Measurements from ENCODE around the gene RPS24. TPM values are rescaled to one million over a fixed set of nuclear protein-coding genes. Genes with fewer than 3 reads are reported as not detected.

RPS24 gene
- total and polyA plus RNA-seq, 3 experiments from 2014 or later: 996 to 1,994 (median 1,808) TPM

DNA sequence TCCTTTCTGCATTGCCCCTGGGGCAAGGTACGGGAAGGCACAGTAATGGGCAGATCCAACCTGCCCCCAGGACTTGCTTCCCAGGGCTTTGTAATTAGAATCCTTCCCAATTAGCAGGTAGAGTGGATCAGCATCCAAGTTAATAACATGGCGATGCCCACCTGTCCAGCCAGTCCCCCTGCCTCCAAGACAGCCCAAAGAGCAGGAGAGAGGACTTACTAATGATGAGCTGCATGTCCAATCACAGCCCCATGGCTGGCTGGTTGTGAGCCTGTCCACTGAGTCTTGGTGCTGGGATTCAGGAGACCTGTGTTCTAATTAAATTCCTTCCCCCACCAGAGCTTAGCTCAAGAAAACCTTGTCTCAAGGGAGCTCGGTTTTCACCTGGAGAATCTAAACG lies 49.0 kb downstream of the RPS24 start:
- H3K27me3 Mint-ChIP-seq: peaks cover 19 to 38% of the 10 kb centered on the region in 2 donors
- no peaks in the 10 kb centered on the region for H3K27me3 ChIP-seq (ENCODE audit: insufficient read depth, low read length, poor library complexity, severe bottlenecking)
- H3K27ac ChIP-seq (ENCODE audit: low read depth, low read length): no peak overlapping the region
- H3K4me3 Mint-ChIP-seq: no peak overlapping the region
- CTCF ChIA-PET: no interaction called here
- no peak overlapping the region for H3K4me3 ChIP-seq (ENCODE audit: low read length)
- H3K36me3 ChIP-seq (ENCODE audit: insufficient read depth, low read length): no peaks in the 10 kb centered on the region
- no peaks in the 10 kb centered on the region for H3K4me1 Mint-ChIP-seq
- no peak for DNase-seq
- H3K4me1 ChIP-seq (ENCODE audit: insufficient read depth, low read length): no peaks in the 10 kb centered on the region
- POLR2A ChIA-PET: no interaction called here
- H3K9me3 Mint-ChIP-seq: peaks cover 0 to 2% (median 0%) of the 10 kb centered on the region in 5 donors
- H3K36me3 Mint-ChIP-seq: peaks cover 0 to 2% (median 0%) of the 10 kb centered on the region in 3 donors
- no peak overlapping the region for H3K27ac Mint-ChIP-seq
- H3K9me3 ChIP-seq (ENCODE audit: low read length): no peaks in the 10 kb centered on the region

Other genes with a start within 250 kb of the RPS24 start
- gene DLG5, start 107.1 kb upstream of the RPS24 start, total RNA-seq: 1 to 10 TPM; 1.7 to 2.1 TPM
- 1.1 TPM for gene DLG5, start 107.1 kb upstream of the RPS24 start, polyA plus RNA-seq
- gene POLR3A, start 4.3 kb upstream of the RPS24 start, total RNA-seq: 10 to 100 TPM; 26.0 to 27.2 TPM
- gene POLR3A, start 4.3 kb upstream of the RPS24 start, polyA plus RNA-seq: 10.2 TPM